ENCODE results near the gene PCDHA11.

DNA sequence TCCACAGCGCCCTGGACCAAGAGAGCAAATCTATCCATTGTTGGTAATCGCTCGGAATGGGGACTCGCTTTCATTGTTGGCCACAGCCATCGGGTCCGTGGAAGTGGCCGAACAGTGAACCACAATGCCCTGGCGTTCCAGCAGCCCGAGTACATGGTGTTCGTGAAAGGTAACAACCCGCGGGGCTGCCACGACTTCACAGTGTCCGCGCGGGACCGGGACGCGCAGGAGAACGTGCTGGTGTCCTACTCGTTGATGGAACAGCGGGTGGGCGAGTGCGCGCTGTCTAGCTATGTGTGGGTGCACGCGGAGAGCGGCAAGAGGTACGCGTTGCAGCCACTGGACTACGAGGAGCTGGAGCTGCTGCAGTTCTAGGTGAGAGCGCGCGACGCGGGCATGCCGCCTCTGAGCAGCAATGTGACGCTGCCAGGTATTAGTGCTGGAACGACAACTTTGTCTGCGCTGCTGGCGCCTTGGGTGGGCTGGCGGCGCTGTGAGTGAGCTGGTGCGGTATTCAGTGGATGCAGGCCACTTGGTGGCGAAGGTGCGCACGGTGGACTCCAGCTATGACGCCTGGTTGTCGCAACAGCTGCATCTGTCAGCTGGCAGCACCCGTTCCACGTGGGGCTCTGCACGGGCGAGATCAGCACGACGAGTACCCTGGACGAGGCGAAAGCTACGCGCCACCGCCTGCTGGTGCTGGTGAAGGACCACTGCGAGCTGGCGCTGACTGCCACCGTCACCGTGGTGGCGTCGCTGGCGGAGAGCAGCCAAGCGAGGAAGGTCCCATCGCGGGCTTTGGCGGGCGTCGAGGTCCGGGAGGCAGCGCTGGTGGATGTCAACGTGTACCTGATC, 6.1 kb upstream of the PCDHA11 start:
- TF ChIP-seq, protein P1, sequence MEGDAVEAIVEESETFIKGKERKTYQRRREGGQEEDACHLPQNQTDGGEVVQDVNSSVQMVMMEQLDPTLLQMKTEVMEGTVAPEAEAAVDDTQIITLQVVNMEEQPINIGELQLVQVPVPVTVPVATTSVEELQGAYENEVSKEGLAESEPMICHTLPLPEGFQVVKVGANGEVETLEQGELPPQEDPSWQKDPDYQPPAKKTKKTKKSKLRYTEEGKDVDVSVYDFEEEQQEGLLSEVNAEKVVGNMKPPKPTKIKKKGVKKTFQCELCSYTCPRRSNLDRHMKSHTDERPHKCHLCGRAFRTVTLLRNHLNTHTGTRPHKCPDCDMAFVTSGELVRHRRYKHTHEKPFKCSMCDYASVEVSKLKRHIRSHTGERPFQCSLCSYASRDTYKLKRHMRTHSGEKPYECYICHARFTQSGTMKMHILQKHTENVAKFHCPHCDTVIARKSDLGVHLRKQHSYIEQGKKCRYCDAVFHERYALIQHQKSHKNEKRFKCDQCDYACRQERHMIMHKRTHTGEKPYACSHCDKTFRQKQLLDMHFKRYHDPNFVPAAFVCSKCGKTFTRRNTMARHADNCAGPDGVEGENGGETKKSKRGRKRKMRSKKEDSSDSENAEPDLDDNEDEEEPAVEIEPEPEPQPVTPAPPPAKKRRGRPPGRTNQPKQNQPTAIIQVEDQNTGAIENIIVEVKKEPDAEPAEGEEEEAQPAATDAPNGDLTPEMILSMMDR (IDR thresholded peaks at IDR 0.05) = no peak
- TF ChIP-seq POLR2A (IDR thresholded peaks at IDR 0.05) = no peak
